Stimulated activated CD8-positive, alpha-beta memory T cell treated with anti-CD3 and anti-CD28 coated beads, Interleukin-7, amount 100 ng/mL, for 48 hours (primary cell): ENCODE results near the gene FNDC3B.

Experiments used
- DNase-seq, 2 donors: peaks; one replicate each; pipeline ENCODE4 v3.0.0-alpha.2; 2020; ENCODE audit warnings: low read depth in 1 of 2; ENCODE audit errors: extremely low read depth in 1 of 2

The FNDC3B gene

GRCh38 chr3:172300862-172301261 is 261.5 kb downstream of the FNDC3B start:
- DNase-seq, result no peak

DNA sequence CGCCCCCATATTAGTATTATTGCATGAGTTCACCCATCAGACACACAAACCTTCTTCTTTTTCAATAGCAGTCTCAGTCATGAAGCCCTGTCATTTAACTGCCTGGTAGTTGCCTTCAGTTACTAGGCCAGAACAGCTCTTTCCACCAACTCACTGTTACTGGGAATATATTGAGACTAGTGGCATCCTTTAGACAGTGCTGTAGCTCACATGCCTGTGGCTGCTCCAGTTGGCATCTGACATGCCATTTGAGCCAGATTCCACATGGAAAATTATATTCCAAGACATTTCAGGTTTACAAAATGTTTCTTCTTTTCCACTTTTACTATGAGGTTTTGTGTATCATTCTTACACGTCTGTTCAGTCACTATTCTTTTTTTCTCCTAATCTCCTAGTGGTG is 262.8 kb downstream of the FNDC3B start:
- no peak for DNase-seq

- DNase-seq, result no peak
Observed at GRCh38 chr3:172303181-172303580, 263.8 kb downstream of the FNDC3B start.

DNA sequence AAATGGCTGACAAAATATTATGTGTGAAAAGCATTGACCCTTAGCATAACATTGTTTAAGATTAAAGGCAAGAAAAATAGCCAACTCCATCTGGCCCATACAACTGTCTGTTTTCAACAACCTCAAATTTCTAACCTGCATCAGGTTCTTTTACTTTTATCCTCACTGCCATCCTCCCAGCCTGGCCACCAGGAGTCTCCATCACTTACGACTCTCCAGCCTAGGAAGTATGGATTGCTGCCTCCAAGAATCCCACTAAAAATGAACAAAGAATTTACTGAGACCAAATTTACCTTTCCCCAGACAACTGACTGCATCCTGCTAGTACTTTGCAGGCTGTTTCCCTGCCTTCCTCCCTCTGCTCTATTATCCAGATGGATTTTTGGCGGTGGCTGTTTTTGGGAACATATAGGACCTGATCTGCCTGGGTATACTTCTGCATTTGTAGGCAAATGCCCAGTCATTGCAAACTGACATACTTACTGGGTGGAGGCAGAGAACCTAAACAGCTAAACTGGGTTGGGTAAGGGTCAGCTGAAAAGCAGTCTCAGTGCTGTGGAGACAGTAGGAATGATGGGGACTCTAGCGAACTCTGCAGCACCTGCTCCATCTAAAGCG is 264.7 kb downstream of the FNDC3B start:
- DNase-seq, result no peak

DNA sequence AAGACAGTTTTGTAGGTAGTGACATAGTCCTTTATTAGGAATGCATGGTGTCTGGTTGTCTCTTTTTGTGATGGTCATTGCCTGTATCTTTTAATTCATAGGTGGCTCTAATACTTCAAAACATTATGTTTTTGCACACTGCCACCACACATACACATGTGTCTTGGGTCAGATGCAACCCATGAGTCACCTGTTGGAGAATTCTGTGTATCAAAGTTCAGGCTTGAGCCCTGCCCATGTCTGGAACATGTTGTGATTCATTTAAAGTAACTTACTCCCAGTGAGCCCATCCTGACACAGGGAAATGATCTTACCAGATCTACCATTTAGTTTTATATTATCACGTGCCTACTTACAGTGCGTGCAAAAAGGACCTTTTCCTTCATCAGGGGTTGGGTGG is 266.2 kb downstream of the FNDC3B start:
- no peak for DNase-seq

- no peak for DNase-seq
Observed at GRCh38 chr3:172305974-172306373, 266.6 kb downstream of the FNDC3B start.

GRCh38 chr3:172307141-172307560 is 267.8 kb downstream of the FNDC3B start:
- no peak for DNase-seq

DNA sequence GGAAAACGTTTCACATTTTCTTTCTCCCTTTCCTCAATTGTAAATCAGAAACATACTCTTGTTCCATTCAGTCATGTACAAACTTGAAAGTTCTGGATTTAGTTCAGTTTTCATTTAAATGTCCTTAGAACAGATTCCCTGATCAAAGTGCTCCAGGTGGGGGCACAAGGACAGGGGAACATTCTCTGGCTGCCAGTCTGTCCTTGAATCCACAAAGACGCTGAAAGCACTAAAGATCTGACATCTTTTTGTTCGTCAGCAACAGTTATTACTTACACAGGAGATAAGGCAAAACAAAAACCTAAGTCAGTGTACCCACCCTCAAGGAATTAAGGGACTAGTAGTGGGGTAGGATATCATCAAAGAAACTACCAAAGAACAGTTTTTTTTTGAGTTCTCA is 269.7 kb downstream of the FNDC3B start:
- DNase-seq, result no peak

DNA sequence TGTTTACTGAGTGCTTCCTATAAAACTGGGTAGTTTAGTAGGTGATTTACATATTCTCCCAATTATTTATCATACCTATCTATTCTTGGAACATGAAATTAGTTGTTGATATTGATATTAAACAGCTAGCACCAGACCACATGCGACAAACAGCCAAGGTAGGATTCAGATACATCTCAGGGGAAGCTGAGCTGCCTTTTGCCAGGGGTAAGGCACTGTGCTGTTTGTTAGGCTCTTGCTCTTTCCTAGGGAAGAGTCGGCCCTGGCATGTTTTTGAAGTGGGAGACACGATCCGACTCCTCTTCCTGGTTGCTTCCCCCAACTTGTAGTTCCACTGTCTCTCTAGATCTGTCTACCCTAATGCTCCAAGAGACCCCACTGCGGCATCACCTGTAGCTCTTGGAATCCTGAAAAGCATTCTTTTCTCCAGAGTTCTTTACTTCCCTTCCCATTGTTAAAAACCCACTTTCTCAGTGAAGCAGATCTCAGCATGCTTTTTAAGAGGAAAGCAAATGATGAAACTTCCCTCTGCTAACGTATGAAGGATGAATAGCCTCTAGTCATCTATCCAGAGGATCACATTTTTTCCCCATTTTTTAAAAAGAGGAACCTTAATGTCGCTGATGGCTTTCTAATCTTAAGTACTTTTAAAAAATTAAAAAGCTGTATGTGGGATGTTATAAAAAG is 270.5 kb downstream of the FNDC3B start:
- no peak for DNase-seq

GRCh38 chr3:172310428-172310760 is 271.0 kb downstream of the FNDC3B start:
- no peak for DNase-seq

DNA sequence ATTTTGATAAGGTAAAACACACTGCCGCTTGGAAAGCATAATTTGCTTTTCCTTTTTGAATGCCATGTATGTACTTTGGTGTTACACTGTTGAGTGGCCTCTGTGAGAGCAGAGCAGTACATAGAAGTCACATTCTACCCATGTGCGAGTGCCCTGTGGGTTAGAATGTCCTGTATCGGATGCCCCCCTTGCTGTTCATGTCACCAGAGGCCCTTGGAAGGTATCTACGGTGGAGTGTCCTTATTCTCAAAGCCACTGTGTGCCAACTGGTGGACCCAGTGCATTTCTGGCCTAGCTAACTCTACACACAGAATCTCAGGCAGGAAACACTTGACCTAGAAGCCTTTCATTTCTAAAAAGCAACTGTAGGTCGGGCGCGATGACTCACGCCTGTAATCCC is 271.8 kb downstream of the FNDC3B start:
- DNase-seq, result no peak

GRCh38 chr3:172312001-172312400 is 272.6 kb downstream of the FNDC3B start:
- DNase-seq, result no peak

DNA sequence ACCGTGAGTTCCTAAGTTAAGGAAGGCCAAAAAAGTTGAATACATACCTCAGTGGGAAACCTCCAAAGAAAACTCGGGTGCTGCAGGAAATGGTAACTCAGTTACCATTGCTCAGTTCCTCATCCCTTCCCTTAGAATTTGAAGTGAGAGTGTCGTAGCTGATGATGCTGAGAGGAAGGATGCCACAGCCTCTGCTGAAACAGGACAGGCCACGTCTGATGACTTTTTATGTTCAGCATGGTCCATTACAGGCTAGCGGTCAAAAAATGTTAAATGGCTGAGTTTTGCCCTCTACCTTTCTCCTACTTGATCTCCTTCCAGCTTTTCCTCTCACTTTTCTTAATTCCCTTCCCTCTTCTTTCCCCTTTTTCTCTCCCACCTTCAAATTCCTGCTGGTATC is 273.3 kb downstream of the FNDC3B start:
- DNase-seq, result no peak

GRCh38 chr3:172313671-172314070 is 274.3 kb downstream of the FNDC3B start:
- DNase-seq, result no peak

DNA sequence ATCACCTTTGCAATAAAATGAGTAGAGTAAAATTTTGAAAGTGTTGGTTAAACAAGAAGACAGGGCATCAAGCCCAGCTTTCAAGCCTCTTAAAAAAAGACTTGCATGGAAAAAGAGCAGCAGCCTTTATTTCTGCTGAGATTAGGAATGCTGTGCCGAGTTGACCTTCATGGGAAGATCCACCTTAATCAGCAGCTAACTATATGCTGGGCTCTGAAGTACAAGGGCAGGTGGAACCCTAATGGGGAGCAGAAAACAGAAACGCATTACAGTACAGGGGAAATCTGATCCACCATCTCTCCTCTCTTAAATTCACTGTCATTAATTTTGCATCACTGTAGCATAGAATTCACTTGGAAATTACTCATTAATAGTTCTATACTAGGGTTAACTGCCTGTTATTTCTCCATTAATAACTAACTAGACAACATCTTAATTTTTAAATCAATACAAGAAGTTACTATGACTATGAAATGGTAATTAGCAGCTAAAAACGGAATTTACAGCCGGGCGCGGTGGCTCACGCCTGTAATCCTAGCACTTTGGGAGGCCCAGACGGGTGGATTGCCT is 275.3 kb downstream of the FNDC3B start:
- no peak for DNase-seq

GRCh38 chr3:172315401-172316091 is 276.2 kb downstream of the FNDC3B start:
- no peak for DNase-seq

- DNase-seq, result no peak
Observed at GRCh38 chr3:172316758-172317157, 277.4 kb downstream of the FNDC3B start.

DNA sequence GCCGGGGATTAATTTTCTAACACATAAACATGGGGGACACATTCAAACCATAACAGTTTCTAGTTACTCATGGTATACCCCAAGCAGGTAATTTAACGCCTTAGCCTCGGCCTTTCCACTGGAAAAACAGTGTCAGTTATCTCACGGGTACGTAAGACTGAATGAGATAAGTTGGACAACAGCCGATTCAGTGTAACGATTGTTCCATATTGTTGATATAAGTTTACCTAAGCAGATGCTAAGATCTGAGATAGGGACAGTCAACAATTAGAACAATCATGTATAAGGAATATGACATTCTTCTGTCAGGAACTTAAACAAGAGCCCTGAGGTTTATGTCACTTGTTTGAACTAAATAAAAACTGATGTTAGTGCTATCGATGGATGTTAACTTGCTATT is 278.1 kb downstream of the FNDC3B start:
- no peak for DNase-seq

- DNase-seq, result no peak
Observed at GRCh38 chr3:172317984-172318383, 278.6 kb downstream of the FNDC3B start.

- DNase-seq, result no peak
Observed at GRCh38 chr3:172319595-172319994, 280.2 kb downstream of the FNDC3B start.

DNA sequence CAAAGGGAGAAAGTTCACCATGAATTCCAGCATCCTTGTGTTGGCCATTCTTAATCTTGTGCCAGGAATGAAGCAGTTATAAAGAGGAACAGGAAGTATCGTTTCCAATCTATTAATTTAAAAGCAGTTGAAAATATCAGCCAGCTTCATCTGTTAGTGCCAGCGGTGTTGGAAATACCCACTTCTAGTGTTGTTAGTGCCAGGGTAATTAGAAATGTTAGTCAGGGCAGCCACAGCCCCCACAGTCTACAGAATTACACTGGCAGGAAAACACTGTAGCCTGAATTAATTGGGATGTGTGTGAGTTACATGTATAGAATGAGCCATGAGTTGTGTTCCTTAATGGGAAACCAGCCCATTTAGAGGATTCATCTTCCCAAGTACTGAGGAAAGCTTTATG is 281.1 kb downstream of the FNDC3B start:
- DNase-seq, result no peak

- DNase-seq, result no peak
Observed at GRCh38 chr3:172321035-172321434, 281.7 kb downstream of the FNDC3B start.
